Activated CD8-positive, alpha-beta memory T cell treated with anti-CD3 and anti-CD28 coated beads, Interleukin-2, amount 10 ng/mL, durations not matched to agents 7 days and 5 days (primary cell): ENCODE measurements around the gene SLC16A8. TPM values are rescaled to one million over a fixed set of nuclear protein-coding genes. Genes with fewer than 3 reads are reported as not detected.
"Not testable (repeated sequence)": the region's sequence is repeated elsewhere in the genome, so short reads cannot be mapped to it uniquely, and the experiment has no call there.

Experiments
- ATAC-seq: fragments of 150-1000 bp; cut with Tn5 transposase; one replicate; pipeline ENCODE4 v1.10.0; 2021; ENCODE audit warnings: moderate library complexity
- CTCF ChIA-PET: fragments of 350-600 bp; sonication (Branson Sonifier 250); formaldehyde crosslinking; loops from one replicate; lab custom pipeline; 2021; ENCODE audit warnings: antibody characterized with exemption; lab: Charles Lee
- DNase-seq: peaks from one replicate; pipeline ENCODE4 v3.0.0-alpha.2; 2020
- H3K27ac Mint-ChIP-seq: one replicate; pipeline ENCODE4 v1.8.0; 2021; ENCODE audit warnings: mild to moderate bottlenecking, mixed read lengths
- H3K27me3 Mint-ChIP-seq: one replicate; pipeline ENCODE4 v1.8.0; 2021; ENCODE audit warnings: mixed read lengths
- H3K36me3 Mint-ChIP-seq: one replicate; pipeline ENCODE4 v1.8.0; 2021; ENCODE audit warnings: mild to moderate bottlenecking, mixed read lengths
- H3K4me1 Mint-ChIP-seq: one replicate; pipeline ENCODE4 v1.8.0; 2021; ENCODE audit warnings: mixed read lengths
- H3K4me3 Mint-ChIP-seq: one replicate; pipeline ENCODE4 v1.8.0; 2021; ENCODE audit warnings: mild to moderate bottlenecking, moderate library complexity, mixed read lengths
- H3K9me3 Mint-ChIP-seq: one replicate; pipeline ENCODE4 v1.8.0; 2022; ENCODE audit warnings: low read depth, mixed read lengths
- total RNA-seq, 2 experiments: library from RNA; stranded (reverse); gene quantifications; one replicate each; pipeline ENCODE4 v1.2.3, GENCODE V29; 2021

SLC16A8 gene
- total RNA-seq, 2 experiments from 2014 or later = not detected

GRCh38 chr22:38079208-38079607 lies 4.8 kb downstream of the SLC16A8 start:
- H3K4me1 Mint-ChIP-seq, H3K4me3 Mint-ChIP-seq, ATAC-seq, H3K36me3 Mint-ChIP-seq, DNase-seq, H3K27ac Mint-ChIP-seq, H3K9me3 Mint-ChIP-seq, CTCF ChIA-PET: not testable (repeated sequence)
- peaks cover 31% of the 10 kb centered on the region for H3K27me3 Mint-ChIP-seq

DNA sequence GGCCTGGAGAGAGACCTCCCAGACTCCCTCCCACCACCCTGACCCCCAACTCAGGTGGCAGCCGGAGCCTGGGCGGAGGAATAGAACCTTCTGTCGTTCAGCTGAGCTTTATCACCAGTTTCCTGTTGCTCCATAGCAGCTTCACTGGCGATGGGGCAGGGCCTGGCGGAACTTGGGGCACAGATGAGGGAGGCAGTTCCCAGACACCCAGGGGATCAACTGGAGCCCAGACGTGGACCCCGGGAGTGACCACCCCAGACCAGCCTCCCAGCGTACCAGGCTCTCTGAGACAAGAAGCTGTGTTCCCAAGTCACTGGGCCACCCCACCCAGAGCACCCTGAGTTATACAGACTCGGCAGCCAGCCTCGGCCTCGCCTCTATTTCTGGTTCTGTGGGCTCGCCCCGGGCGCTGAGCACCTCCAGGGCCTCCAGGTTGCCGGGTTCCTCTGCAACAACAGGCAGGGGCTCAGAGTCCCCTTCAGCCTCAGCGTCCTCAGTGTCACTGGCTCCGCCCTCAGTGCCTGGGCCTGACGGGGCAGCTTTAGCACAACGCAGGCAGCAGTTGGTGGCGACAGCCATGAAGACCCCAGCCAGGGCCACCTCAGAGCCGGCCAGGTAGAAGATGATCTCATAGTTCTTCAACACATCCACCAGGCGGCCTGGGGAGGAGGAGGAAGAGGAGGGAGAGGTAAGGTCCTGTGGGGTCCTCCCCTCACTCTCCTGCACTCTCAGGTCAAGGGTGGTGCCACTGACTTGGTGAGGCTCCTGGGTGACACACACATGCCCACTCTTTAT lies 5.7 kb downstream of the SLC16A8 start:
- DNase-seq (no peak), ATAC-seq (no peak)
- peaks cover 4% of the 10 kb centered on the region for H3K4me1 Mint-ChIP-seq
- CTCF ChIA-PET = no interaction called here
- no peak overlapping the region for H3K27ac Mint-ChIP-seq
- peaks cover 30% of the 10 kb centered on the region for H3K27me3 Mint-ChIP-seq
- no peaks in the 10 kb centered on the region for H3K9me3 Mint-ChIP-seq
- H3K4me3 Mint-ChIP-seq = no peak overlapping the region
- no peaks in the 10 kb centered on the region for H3K36me3 Mint-ChIP-seq

DNA sequence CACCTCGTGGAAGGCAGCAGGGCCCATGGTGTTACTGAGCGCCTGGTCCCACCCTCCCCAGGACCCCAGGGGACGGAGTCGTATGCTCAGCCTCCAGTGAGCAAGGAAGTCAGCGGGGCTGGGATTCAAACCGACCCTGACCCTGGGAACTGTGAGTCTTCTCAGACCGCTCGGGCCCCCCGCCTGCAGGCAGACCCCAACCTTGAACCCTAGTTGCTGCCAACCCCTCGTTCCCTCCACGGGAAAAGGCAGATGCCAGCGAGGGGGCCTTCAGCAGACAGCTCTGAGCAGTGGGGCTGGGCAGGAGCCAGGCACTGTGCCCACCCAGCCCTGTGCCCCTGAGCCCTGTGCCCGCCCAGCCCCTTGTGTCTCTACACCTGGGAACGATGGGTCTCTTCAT lies 6.4 kb downstream of the SLC16A8 start:
- H3K27ac Mint-ChIP-seq = no peak overlapping the region
- peaks cover 2% of the 10 kb centered on the region for H3K36me3 Mint-ChIP-seq
- CTCF ChIA-PET = no interaction called here
- H3K27me3 Mint-ChIP-seq = peaks cover 25% of the 10 kb centered on the region
- peaks cover 4% of the 10 kb centered on the region for H3K4me1 Mint-ChIP-seq
- DNase-seq (no peak), ATAC-seq (no peak)
- H3K9me3 Mint-ChIP-seq = no peaks in the 10 kb centered on the region
- no peak overlapping the region for H3K4me3 Mint-ChIP-seq

DNA sequence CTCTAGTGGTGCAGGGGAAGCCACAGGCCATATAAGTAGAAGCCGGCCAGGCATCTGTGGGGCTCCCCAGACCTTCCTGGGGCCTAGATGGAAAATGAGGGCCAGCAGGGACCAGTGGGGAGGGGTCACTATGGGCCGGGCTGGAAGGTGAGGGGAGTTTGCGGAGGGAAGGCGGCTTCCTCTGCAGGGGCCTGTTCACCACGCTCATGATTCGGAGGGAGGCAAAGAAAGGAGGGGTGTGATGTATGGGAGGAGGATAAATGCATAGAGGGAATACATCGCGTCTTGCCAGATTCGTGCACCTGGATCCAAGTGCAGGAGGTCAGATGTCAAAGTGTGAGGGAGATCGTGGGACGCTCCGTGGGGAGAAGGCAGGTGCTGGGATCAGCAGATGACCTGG lies 6.9 kb downstream of the SLC16A8 start:
- DNase-seq (no peak), ATAC-seq (no peak)
- Mint-ChIP-seq H3K27ac (no peak overlapping the region), H3K27me3 (peaks cover 21% of the 10 kb centered on the region), H3K36me3 (peaks cover 2% of the 10 kb centered on the region), H3K4me3 (no peak overlapping the region), H3K9me3 (no peaks in the 10 kb centered on the region), H3K4me1 (peaks cover 4% of the 10 kb centered on the region)
- CTCF ChIA-PET = no interaction called here

DNA sequence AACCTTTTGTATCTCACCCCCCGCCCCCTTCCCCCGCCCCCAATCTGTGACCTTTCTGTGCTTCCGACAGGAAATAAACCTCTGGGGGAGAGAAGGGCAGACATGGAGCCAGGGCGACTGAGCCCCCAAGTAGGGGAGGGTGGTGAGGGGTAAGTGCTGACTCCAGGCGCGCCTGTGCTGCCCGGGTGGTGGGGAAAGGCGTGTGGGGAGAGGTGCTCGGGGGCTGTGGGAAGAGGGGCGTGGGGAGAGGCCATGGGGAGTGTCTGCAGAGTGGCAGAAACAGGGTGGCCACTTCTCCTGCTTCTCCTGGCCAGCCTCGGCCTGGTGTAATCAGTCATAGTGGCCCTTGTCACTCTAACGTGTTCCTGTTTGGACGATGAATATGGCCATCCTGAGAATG lies 8.0 kb downstream of the SLC16A8 start:
- DNase-seq (no peak), ATAC-seq (no peak)
- H3K27ac Mint-ChIP-seq = no peak overlapping the region
- peaks cover 2% of the 10 kb centered on the region for H3K36me3 Mint-ChIP-seq
- H3K4me3 Mint-ChIP-seq = no peak overlapping the region
- H3K27me3 Mint-ChIP-seq = peaks cover 16% of the 10 kb centered on the region
- no peaks in the 10 kb centered on the region for H3K9me3 Mint-ChIP-seq
- CTCF ChIA-PET = interaction anchor here (1.1 kb wide), 1 partner anchor 24 kb away, joined by 3 read pairs; no protein-coding TSS in a partner anchor
- H3K4me1 Mint-ChIP-seq = no peaks in the 10 kb centered on the region

- H3K36me3 Mint-ChIP-seq = peaks cover 2% of the 10 kb centered on the region
- H3K4me1 Mint-ChIP-seq = no peaks in the 10 kb centered on the region
- H3K27ac Mint-ChIP-seq = no peak overlapping the region
- no peaks in the 10 kb centered on the region for H3K9me3 Mint-ChIP-seq
- CTCF ChIA-PET = interaction anchor here (1.1 kb wide), 1 partner anchor 23 kb away, joined by 3 read pairs; no protein-coding TSS in a partner anchor
- peaks cover 9% of the 10 kb centered on the region for H3K27me3 Mint-ChIP-seq
- no peak overlapping the region for H3K4me3 Mint-ChIP-seq
- ATAC-seq (peak; percentile 20), DNase-seq (no peak)
Measured at GRCh38 chr22:38075105-38075825, 8.7 kb downstream of the SLC16A8 start.

GRCh38 chr22:38074181-38075104 lies 9.5 kb downstream of the SLC16A8 start:
- no peak overlapping the region for H3K27ac Mint-ChIP-seq
- DNase-seq = no peak
- CTCF ChIA-PET = no interaction called here
- H3K36me3 Mint-ChIP-seq = peaks cover 2% of the 10 kb centered on the region
- H3K4me3 Mint-ChIP-seq = no peak overlapping the region
- no peaks in the 10 kb centered on the region for H3K4me1 Mint-ChIP-seq
- peaks cover 1% of the 10 kb centered on the region for H3K27me3 Mint-ChIP-seq
- ATAC-seq = no peak
- H3K9me3 Mint-ChIP-seq = no peaks in the 10 kb centered on the region

DNA sequence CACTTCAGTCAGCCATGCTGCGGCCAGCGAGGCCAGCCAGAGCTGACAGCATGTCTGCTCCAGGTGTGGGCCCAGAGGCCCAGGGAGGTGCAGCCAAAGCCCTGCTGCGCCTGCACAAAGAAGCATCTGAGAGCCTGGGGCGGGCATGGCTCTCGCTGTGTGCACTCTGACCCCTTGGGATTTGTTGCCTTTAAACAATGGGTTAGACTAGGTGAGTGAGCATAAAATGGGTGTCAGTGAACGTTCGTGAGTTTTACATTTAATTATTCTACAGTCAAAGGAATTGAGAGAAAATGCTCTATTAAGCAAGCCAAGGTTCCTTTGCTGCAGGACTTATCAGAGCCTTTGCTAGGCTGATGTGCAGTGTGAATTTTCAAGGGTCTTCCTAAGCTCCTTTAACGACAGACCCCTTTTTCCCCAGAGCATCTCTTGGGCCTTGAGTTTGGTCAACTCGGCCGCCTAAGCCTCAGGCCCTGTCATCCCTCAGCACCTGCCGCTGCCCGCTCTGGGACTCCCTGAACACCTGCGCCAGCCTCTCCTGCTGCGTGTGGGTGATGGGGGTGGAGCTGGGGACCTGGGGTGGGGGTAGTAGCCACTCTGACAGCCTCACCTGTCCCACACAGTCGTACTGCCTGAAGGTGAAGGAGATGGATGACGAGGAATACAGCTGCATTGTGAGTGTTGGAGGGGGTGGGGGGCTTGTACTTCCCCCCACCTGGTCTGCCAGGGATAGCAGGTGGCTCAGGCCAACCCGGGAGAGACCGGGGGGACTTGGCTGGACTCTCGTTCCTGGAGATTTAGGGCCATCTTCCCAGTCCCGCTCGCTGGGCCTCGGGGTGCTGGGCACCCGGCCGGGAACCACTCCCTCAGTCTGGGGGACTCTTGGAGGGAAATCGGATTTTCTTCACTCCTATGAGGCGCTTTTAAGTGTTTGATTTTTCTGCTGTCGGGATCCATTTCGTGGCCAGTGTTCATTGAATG lies 10.5 kb downstream of the SLC16A8 start:
- DNase-seq = no peak
- no peak overlapping the region for H3K27ac Mint-ChIP-seq
- ATAC-seq = no peak
- H3K9me3 Mint-ChIP-seq = no peaks in the 10 kb centered on the region
- no peaks in the 10 kb centered on the region for H3K4me1 Mint-ChIP-seq
- no peaks in the 10 kb centered on the region for H3K27me3 Mint-ChIP-seq
- CTCF ChIA-PET = no interaction called here
- H3K4me3 Mint-ChIP-seq = no peak overlapping the region
- peaks cover 2% of the 10 kb centered on the region for H3K36me3 Mint-ChIP-seq

- Mint-ChIP-seq H3K36me3 (peaks cover 2% of the 10 kb centered on the region), H3K27ac (no peak overlapping the region), H3K9me3 (no peaks in the 10 kb centered on the region), H3K4me3 (no peak overlapping the region), H3K4me1 (no peaks in the 10 kb centered on the region), H3K27me3 (no peaks in the 10 kb centered on the region)
- CTCF ChIA-PET = interaction anchor here (0.8 to 1.2 kb wide), 3 partner anchors 17 to 20 kb away, joined by 3 to 5 read pairs (median 3); no protein-coding TSS in a partner anchor
- ATAC-seq (no peak), DNase-seq (no peak)
Measured at GRCh38 chr22:38072322-38073149, 11.4 kb downstream of the SLC16A8 start.

DNA sequence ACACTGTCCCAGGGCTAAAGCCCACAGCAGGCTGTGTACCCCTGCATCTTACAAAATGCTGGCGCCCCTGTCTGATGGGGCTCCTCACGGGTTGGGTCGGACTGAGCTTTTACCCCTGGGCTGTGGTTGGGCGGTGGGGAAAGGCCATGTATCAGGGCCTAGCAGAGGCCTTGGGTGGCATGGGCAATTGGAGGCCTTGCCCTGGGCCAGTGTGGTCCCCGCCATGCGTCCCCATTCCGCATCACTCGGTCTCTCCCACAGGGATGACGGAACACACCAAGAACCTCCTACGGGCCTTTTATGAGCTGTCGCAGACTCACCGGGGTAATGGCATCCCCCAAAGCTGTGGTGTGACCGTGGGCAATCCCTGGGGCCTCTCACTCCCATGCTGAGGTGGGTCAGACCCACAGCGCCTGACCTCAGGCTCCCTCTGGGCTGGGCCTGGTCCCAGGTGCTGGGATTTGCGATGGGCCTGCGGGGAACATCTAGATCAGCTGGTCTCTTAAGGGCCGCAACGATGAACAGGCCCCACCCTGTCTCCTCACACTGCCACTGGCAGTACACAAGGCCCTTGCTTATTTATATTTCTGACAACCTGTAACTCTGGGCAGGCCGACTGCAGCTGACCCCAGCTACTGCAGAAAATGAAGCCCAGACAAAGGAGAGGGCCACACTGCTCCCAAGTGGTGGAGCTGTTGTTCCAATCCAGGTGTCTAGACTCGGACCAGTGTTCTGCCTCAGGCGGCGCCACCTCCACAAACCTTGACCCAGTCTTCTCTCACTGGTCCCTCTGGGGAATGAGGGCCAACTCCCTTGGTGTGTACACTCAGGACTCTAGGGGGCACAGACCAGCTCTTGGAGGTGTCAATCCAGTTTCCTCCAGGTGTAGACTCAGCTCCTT lies 12.3 kb downstream of the SLC16A8 start:
- H3K4me1 Mint-ChIP-seq = no peaks in the 10 kb centered on the region
- no peaks in the 10 kb centered on the region for H3K9me3 Mint-ChIP-seq
- no peak for ATAC-seq

More for the DNA sequence above, 12.3 kb downstream of the SLC16A8 start:
- Mint-ChIP-seq H3K27me3 (no peaks in the 10 kb centered on the region), H3K4me3 (no peak overlapping the region), H3K27ac (no peak overlapping the region), H3K36me3 (peaks cover 2% of the 10 kb centered on the region)
- no peak for DNase-seq
- CTCF ChIA-PET = interaction anchor here (0.8 to 1.2 kb wide), 3 partner anchors 16 to 21 kb away, joined by 3 to 5 read pairs (median 3); no protein-coding TSS in a partner anchor
